Skeletal muscle satellite cell (primary cell): ENCODE measurements around the gene GIMAP5.

Experiments used
- H3K27me3 ChIP-seq: 2 replicates; pipeline ENCODE4 v1.7.0; 2013; ENCODE audit warnings: low read length; ENCODE audit not compliant: control insufficient read depth, insufficient read depth
- H3K36me3 ChIP-seq: 2 replicates; pipeline ENCODE4 v1.7.0; 2013; ENCODE audit warnings: mild to moderate bottlenecking, control low read depth, low read length; ENCODE audit not compliant: insufficient read depth
- H3K4me1 ChIP-seq: 2 replicates; pipeline ENCODE4 v1.7.0; 2013; ENCODE audit warnings: low read length; ENCODE audit not compliant: control insufficient read depth, insufficient read depth
- H3K4me2 ChIP-seq: 2 replicates; pipeline ENCODE4 v1.7.0; 2013; ENCODE audit warnings: mild to moderate bottlenecking, low read length
- H3K4me3 ChIP-seq: 2 replicates; pipeline ENCODE4 v1.7.0; 2013; ENCODE audit warnings: low read length
- H3K9ac ChIP-seq: 2 replicates; pipeline ENCODE4 v1.7.0; 2013; ENCODE audit warnings: mild to moderate bottlenecking, low read depth, low read length, moderate library complexity
- H3K9me3 ChIP-seq: replicated peaks from 2 replicates; pipeline ENCODE4 v1.7.0; 2013; ENCODE audit warnings: mild to moderate bottlenecking, control low read depth, low read length

GIMAP5 gene

DNA sequence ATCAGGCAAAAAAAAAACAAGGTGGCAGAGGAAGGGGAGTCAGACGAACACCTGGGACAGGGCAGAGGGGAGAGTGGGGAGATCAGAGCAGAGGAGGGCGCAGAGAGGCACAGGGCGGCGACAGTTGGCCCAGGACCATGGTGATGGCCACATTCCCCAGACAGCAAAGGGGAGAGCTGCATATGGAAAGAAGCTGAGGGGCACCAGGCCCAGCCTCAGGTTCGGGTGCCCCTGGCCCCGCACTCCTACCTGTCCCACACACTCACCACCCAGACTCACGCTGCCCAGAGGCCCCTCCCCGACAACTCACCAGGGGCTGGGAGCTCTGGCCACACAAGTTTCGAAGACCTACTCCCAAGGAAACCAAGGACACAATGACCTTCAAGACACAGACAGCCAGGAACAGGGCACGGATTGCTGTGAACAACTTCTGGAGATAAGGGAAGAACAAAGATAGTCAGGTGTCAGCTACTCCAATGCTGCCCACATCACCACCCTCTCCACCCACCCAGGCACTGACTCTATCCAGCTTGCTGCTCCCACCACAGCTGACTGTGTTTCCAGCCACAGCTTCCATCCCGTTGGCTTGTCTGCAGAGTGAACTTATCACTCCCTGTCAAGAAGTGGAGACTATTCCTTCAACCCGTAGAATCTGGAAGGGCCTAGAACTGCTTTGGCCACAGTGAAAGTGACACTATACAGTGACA lies 54.7 kb downstream of the GIMAP5 start:
- Histone ChIP-seq H3K9ac (no peak overlapping the region), H3K9me3 (no peaks in the 10 kb centered on the region), H3K27me3 (no peaks in the 10 kb centered on the region), H3K4me3 (no peak overlapping the region), H3K4me2 (no peak overlapping the region), H3K4me1 (no peaks in the 10 kb centered on the region), H3K36me3 (no peaks in the 10 kb centered on the region)
